HepG2 (cell line): ENCODE measurements around the gene KCNB1. TPM values are rescaled to one million over a fixed set of nuclear protein-coding genes. Genes with fewer than 3 reads are reported as not detected.
A peak's percentile ranks its signal among the peaks of the same experiment; 100 is the strongest.

Experiments used
- DMAP1 ChIP-seq: IDR thresholded peaks from 2 replicates; pipeline ENCODE4 v1.6.1; 2016
- DNMT3B ChIP-seq: conservative IDR thresholded peaks from 2 replicates; pipeline ENCODE4 v1.6.1; 2016; ENCODE audit warnings: missing biosample characterization, control low read depth
- FOXM1 ChIP-seq: sonication (generic); formaldehyde crosslinking; IDR thresholded peaks from 2 replicates; pipeline ENCODE4 v1.5.0; 2020; ENCODE audit warnings: missing genetic modification reagents
- GMEB2 ChIP-seq: IDR thresholded peaks from 2 replicates; pipeline ENCODE4 v1.6.1; 2016; ENCODE audit warnings: missing biosample characterization, missing genetic modification reagents, low read depth
- GPN1 ChIP-seq: sonication (generic); formaldehyde crosslinking; IDR thresholded peaks from 2 replicates; pipeline ENCODE4 v1.5.1; 2020; ENCODE audit warnings: missing genetic modification reagents, borderline replicate concordance
- GTF3A ChIP-seq: sonication (generic); formaldehyde crosslinking; conservative IDR thresholded peaks from 2 replicates; pipeline ENCODE4 v1.4.0; 2020; ENCODE audit warnings: mild to moderate bottlenecking, missing genetic modification reagents
- JUN ChIP-seq: sonication (generic); formaldehyde crosslinking; IDR thresholded peaks from 2 replicates; pipeline ENCODE4 v1.4.0; 2020; ENCODE audit warnings: mild to moderate bottlenecking, missing genetic modification reagents
- NCOA5 ChIP-seq: sonication (generic); formaldehyde crosslinking; IDR thresholded peaks from 2 replicates; pipeline ENCODE4 v1.4.0; 2020; ENCODE audit warnings: missing genetic modification reagents
- ONECUT2 ChIP-seq: sonication (generic); formaldehyde crosslinking; IDR thresholded peaks from 2 replicates; pipeline ENCODE4 v1.4.0; 2020; ENCODE audit warnings: missing genetic modification reagents
- PHF8 ChIP-seq: sonication (generic); formaldehyde crosslinking; IDR thresholded peaks from 2 replicates; pipeline ENCODE4 v1.5.0; 2020; ENCODE audit warnings: missing genetic modification reagents
- SOX6 ChIP-seq, 2 experiments: fragments of 450-650 bp in 1 of 2; sonication (generic) in 1 of 2; formaldehyde crosslinking in 1 of 2; IDR thresholded peaks; 2 replicates each; pipeline versions ENCODE4 v1.4.0 to v1.6.1; 2017 to 2020; ENCODE audit warnings: antibody characterized with exemption in 1 of 2, mild to moderate bottlenecking in 1 of 2, missing genetic modification reagents in 1 of 2
- ZKSCAN8 ChIP-seq: IDR thresholded peaks from 2 replicates; pipeline ENCODE4 v1.6.1; 2016; ENCODE audit warnings: borderline replicate concordance, missing genetic modification reagents, missing compliant biosample characterization
- polyA plus RNA-seq, 8 experiments: library from polyadenylated mRNA; depleted of rRNA in 3 of 8; stranded (reverse) in 7 of 8; unstranded in 1 of 8; fragments of >200 nt; fragmentation: Illumina TruSeq in 4 of 8; extraction: Trizol in 4 of 8; gene quantifications; 2 replicates each; pipeline versions ENCODE4 v1.2.1 to v1.2.3, GENCODE V29; 2011 to 2016; ENCODE audit warnings: low read depth in 4 of 8, missing spikeins in 1 of 8, mixed read lengths in 1 of 8; ENCODE audit not compliant: insufficient read depth in 1 of 8
- total RNA-seq, 5 experiments: library from RNA; depleted of rRNA; stranded (reverse); fragments of >200 nt; fragmentation: Illumina TruSeq; extraction: Trizol; gene quantifications; 2 replicates each; pipeline ENCODE4 v1.2.3, GENCODE V29; 2016; ENCODE audit warnings: low read depth in 1 of 5
- TF ChIP-seq, protein P1 (sequence below): sonication (generic); formaldehyde crosslinking; IDR thresholded peaks from 2 replicates; pipeline ENCODE4 v1.9.0; 2021; ENCODE audit warnings: missing genetic modification reagents, borderline replicate concordance
- TF ChIP-seq, protein P2 (sequence below): sonication (generic); formaldehyde crosslinking; IDR thresholded peaks from 2 replicates; pipeline ENCODE4 v1.5.0; 2020; ENCODE audit warnings: mild to moderate bottlenecking, missing genetic modification reagents
- TF ChIP-seq, protein P3 (sequence below): sonication (generic); formaldehyde crosslinking; IDR thresholded peaks from 2 replicates; pipeline ENCODE4 v1.4.0; 2020; ENCODE audit warnings: missing genetic modification reagents
- TF ChIP-seq, protein P4 (sequence below): sonication (generic); formaldehyde crosslinking; conservative IDR thresholded peaks from 2 replicates; pipeline ENCODE4 v1.8.0; 2022; ENCODE audit warnings: low read depth, missing genetic modification reagents

Gene KCNB1
- total and polyA plus RNA-seq, 2 of the 13 experiments (the other 11 are each of a cell fraction or from before 2014, with no cell fraction given), result 0.02 TPM; not detected in 1

GRCh38 chr20:49484180-49485140 lies 2.0 kb upstream of the KCNB1 start (continued):
- no peak for TF ChIP-seq GMEB2 (CRISPR knock-in tag)
- TF ChIP-seq GTF3A, result 0 out of 2 replicates have a peak, but pooled peaks have one; percentile 59
- TF ChIP-seq DMAP1 (CRISPR knock-in tag), result no peak
- TF ChIP-seq JUN, result 0 out of 2 replicates have a peak, but pooled peaks have one; percentile 30
- no peak for TF ChIP-seq FOXM1
- TF ChIP-seq, protein P1, sequence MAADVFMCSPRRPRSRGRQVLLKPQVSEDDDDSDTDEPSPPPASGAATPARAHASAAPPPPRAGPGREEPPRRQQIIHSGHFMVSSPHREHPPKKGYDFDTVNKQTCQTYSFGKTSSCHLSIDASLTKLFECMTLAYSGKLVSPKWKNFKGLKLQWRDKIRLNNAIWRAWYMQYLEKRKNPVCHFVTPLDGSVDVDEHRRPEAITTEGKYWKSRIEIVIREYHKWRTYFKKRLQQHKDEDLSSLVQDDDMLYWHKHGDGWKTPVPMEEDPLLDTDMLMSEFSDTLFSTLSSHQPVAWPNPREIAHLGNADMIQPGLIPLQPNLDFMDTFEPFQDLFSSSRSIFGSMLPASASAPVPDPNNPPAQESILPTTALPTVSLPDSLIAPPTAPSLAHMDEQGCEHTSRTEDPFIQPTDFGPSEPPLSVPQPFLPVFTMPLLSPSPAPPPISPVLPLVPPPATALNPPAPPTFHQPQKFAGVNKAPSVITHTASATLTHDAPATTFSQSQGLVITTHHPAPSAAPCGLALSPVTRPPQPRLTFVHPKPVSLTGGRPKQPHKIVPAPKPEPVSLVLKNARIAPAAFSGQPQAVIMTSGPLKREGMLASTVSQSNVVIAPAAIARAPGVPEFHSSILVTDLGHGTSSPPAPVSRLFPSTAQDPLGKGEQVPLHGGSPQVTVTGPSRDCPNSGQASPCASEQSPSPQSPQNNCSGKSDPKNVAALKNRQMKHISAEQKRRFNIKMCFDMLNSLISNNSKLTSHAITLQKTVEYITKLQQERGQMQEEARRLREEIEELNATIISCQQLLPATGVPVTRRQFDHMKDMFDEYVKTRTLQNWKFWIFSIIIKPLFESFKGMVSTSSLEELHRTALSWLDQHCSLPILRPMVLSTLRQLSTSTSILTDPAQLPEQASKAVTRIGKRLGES (CRISPR knock-in tag), result no peak
- TF ChIP-seq ONECUT2 (CRISPR knock-in tag), result no peak
- TF ChIP-seq, protein P2, sequence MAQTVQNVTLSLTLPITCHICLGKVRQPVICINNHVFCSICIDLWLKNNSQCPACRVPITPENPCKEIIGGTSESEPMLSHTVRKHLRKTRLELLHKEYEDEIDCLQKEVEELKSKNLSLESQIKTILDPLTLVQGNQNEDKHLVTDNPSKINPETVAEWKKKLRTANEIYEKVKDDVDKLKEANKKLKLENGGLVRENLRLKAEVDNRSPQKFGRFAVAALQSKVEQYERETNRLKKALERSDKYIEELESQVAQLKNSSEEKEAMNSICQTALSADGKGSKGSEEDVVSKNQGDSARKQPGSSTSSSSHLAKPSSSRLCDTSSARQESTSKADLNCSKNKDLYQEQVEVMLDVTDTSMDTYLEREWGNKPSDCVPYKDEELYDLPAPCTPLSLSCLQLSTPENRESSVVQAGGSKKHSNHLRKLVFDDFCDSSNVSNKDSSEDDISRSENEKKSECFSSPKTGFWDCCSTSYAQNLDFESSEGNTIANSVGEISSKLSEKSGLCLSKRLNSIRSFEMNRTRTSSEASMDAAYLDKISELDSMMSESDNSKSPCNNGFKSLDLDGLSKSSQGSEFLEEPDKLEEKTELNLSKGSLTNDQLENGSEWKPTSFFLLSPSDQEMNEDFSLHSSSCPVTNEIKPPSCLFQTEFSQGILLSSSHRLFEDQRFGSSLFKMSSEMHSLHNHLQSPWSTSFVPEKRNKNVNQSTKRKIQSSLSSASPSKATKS, result no peak
- TF ChIP-seq ZKSCAN8 (CRISPR knock-in tag), result no peak
- TF ChIP-seq GPN1 (CRISPR knock-in tag), result no peak
- TF ChIP-seq SOX6 (IDR thresholded peaks at IDR 0.05), result no peak
- peak; percentile 51 for TF ChIP-seq SOX6 (CRISPR knock-in tag; IDR thresholded peaks at IDR 0.05)
- TF ChIP-seq DNMT3B (CRISPR knock-in tag), result no peak
- TF ChIP-seq, protein P3, sequence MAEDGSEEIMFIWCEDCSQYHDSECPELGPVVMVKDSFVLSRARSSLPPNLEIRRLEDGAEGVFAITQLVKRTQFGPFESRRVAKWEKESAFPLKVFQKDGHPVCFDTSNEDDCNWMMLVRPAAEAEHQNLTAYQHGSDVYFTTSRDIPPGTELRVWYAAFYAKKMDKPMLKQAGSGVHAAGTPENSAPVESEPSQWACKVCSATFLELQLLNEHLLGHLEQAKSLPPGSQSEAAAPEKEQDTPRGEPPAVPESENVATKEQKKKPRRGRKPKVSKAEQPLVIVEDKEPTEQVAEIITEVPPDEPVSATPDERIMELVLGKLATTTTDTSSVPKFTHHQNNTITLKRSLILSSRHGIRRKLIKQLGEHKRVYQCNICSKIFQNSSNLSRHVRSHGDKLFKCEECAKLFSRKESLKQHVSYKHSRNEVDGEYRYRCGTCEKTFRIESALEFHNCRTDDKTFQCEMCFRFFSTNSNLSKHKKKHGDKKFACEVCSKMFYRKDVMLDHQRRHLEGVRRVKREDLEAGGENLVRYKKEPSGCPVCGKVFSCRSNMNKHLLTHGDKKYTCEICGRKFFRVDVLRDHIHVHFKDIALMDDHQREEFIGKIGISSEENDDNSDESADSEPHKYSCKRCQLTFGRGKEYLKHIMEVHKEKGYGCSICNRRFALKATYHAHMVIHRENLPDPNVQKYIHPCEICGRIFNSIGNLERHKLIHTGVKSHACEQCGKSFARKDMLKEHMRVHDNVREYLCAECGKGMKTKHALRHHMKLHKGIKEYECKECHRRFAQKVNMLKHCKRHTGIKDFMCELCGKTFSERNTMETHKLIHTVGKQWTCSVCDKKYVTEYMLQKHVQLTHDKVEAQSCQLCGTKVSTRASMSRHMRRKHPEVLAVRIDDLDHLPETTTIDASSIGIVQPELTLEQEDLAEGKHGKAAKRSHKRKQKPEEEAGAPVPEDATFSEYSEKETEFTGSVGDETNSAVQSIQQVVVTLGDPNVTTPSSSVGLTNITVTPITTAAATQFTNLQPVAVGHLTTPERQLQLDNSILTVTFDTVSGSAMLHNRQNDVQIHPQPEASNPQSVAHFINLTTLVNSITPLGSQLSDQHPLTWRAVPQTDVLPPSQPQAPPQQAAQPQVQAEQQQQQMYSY (CRISPR knock-in tag), result no peak
- TF ChIP-seq PHF8 (CRISPR knock-in tag), result peak; percentile 62
- TF ChIP-seq, protein P4, sequence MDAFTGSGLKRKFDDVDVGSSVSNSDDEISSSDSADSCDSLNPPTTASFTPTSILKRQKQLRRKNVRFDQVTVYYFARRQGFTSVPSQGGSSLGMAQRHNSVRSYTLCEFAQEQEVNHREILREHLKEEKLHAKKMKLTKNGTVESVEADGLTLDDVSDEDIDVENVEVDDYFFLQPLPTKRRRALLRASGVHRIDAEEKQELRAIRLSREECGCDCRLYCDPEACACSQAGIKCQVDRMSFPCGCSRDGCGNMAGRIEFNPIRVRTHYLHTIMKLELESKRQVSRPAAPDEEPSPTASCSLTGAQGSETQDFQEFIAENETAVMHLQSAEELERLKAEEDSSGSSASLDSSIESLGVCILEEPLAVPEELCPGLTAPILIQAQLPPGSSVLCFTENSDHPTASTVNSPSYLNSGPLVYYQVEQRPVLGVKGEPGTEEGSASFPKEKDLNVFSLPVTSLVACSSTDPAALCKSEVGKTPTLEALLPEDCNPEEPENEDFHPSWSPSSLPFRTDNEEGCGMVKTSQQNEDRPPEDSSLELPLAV (CRISPR knock-in tag), result no peak
- no peak for TF ChIP-seq NCOA5 (CRISPR knock-in tag)
